Activated CD4-positive, alpha-beta T cell treated with anti-CD3 and anti-CD28 coated beads for 4 hours (primary cell): ENCODE measurements around the gene SH3GL2.

Experiments used
- DNase-seq, 2 donors: peaks; one replicate each; pipeline ENCODE4 v3.0.0-alpha.2; 2020

The SH3GL2 gene

DNA sequence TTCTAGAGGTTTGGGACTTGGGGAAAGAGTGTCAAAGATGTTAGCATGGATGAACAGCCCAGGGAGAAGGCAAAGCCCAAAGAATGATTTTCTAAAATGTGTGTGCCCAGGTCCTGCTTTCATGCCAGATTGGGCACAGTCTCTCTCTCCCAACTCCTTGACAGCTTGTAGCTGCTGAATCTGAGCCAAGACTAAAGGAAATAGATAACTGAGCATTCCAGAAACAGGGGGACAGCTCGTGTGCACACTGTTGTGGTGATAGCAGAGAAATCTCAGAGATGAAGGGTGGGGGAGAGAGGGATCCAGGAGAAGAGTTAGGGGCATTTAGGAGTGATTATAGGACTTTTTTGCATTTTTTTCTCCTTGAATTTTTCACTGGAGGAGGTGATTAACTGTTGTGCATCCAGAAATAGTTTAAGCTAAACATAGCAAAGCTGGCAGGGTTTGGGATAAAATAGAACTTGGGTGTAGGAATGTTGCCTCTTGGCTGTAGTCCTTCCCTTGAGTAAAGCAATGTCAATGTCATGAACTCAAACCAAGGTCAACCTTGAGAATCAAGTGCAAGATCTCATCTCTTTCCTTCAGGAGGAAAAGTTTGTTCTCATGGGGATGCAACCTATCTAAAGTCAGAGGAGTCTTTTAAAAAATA lies 245.9 kb downstream of the SH3GL2 start:
- DNase-seq: no peak

DNA sequence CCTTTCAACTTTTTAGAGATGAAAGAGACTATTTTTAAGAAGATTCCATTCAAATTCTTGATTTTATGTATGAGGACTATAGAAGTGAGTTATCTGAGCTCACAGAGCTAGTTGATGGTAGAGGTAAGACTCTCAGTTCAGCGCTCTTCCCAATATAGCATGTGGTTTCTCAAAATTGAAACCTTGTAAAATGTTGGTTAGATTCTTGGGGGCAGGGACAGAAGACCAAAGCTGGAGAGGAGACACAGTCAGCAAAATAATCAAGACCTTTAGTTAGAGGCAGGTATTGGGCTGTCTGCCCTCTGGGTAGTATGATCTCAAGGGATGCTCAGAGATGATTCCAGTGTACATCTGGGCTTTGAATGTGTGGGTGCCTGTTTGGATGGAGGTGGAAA lies 246.4 kb downstream of the SH3GL2 start:
- DNase-seq: no peak

DNA sequence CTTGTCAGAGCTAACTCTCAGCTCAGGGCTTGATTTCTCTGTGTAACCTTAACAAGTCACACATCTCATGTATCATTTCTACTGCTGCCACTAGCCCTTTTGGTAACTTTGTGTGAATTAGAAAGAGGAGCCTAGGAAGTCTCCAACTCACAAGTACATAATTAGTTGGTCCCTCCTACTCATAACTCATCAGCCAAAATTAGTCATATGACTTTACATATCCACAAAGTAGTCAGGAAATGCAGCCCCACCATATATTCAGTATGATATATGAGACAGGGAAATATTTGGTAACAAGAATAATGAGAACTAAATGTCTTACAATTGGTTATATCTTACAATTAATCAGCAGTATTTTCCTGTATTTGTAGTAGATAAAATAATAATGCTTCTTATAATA lies 250.2 kb downstream of the SH3GL2 start:
- no peak for DNase-seq

DNA sequence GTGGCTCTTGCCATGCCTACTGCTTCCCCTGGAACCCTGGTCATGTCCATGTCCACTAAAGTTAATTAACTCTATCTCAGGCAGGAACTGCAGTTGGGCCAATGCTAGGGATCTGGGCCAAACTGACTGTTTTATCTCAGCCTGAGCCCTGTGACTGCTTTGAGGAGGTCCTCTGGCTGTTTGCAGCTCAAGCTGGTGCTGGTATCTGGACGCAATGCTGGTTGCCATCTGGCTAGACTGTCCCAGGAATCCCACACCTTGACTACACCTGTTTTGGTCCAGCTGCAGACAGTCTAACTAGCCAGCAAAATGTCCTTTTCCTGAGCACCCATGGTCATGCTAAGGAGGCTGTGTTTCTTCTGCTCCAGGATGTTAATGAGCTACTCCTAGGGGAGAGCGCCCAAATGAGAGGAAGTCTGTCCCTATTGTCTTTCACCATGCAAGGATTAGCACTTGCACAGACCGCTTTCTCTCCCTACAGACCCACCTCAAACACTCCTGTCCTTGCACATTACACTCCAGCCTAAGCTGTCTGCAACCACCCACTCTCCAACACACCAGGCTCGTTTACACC lies 251.0 kb downstream of the SH3GL2 start:
- no peak for DNase-seq

DNA sequence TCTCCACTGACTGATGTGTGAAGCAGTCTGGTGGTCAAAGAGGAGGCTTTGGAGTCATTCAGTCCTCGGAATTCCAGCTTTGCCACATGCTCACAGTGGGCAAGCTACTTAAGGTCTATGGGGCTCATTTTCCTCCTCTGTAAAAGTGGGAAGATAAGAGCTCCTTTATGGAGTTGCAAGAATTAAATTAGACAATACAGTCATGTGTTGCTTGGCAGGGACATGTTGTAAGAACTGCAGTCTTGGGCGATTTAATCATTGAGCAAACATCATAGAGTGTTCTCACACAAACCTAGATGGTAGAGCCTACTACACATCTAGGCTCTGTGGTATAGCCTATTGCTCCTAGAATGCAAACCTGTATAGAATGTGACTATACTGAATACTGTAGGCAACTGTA lies 253.9 kb downstream of the SH3GL2 start:
- no peak for DNase-seq

DNA sequence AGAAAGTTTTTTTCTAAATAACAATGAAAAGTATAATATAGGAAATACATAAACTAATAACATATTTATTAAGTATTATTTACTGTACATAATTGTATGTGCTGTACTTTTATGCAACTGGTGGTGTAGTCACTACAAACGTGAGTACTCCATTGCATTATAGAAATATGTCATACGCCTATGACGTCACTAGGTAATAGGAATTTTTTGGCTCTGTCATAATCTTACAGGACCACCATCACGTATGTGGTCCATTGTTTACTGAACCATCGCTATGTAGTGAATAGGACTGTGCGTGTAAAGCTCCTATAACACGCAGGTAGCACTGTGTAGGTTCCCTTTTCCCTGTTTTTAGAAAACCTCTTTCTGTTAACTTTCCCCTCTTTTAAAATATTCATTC lies 255.0 kb downstream of the SH3GL2 start:
- no peak for DNase-seq

DNA sequence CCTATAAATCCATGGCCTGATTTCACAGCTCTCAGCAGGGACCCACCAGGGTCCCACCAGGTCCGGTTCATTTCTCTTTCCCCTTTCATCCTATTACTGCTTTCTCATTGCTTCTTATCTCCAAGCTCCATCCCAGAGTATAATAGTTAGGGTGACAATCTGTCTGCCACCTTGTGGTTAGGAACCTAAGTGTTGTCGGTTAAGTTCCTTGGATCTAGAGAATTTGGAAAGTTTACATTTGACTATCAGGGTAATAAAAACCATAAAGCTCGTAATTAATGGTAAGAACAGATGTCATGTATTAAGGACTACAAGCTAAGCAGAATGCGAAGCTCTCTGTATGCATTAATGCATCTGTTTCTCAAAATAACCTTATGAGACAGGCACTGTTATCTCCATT lies 259.1 kb downstream of the SH3GL2 start:
- DNase-seq: no peak

DNA sequence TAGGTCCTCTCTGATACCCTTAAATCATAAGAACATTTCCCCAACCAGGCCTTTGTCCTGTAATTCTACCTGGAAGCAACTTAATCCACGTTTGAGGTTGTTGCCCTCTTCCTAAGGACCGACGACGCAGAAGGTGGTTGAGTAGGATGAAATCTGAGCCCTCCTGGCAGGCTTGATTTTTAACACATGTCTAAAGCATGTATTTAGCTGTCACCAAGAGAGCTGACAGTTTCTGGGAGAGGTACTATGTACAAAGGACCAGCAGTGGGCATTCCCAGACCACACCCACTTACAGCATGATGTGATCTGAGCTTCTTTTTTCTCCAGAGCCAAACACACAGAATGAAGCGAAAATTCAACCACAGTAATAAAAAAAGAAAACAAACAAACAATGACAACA lies 260.9 kb downstream of the SH3GL2 start:
- DNase-seq: no peak

DNA sequence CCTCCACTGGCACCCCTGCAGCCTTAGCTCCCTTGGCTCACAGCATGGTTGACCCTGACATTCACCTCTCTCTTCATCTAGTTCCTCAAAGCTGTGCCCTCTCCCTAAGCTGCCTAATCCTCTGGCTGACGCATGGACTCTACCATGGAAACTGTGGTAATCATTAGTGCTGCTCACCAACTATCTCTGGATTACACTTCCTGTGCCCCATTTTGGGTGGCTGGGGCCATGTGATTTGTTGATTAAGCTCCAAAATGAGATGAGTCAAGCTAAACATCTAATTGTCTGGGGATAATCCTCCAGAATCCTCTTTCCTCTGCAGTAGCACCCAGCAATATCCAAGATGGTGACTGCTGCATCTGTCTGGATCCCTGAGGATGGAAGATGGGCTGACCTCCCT lies 264.4 kb downstream of the SH3GL2 start:
- no peak for DNase-seq
